ENCODE data around the gene TRA2A. TPM values are rescaled to one million over a fixed set of nuclear protein-coding genes. Genes with fewer than 3 reads are reported as not detected.

Gene TRA2A
- total RNA-seq, 2 experiments from 2014 or later: 246 to 275 TPM

GRCh38 chr7:23467291-23467805 is 64.4 kb downstream of the TRA2A start:
- H3K27ac ChIP-seq (ENCODE audit: low read depth in 1 of 2, low read length in 2 of 2): no peak overlapping the region
- CTCF ChIA-PET: interaction anchor here (1.0 to 1.4 kb wide), 3 partner anchors 12 to 194 kb away, joined by 3 to 4 read pairs (median 4); no protein-coding TSS in a partner anchor
- POLR2A ChIA-PET: interaction anchor here (0.6 to 1.0 kb wide), 2 partner anchors 46 to 72 kb away, joined by 3 to 5 read pairs; no protein-coding TSS in a partner anchor
- no peak overlapping the region for H3K4me3 ChIP-seq (ENCODE audit: low read length)
- intact Hi-C loops (cut with DNase I, micrococcal nuclease): no loop called here
- Mint-ChIP-seq H3K27me3 (peaks cover 83% of the 10 kb centered on the region), H3K9me3 (no peaks in the 10 kb centered on the region), H3K27ac (no peak overlapping the region), H3K4me3 (peak overlapping the region; percentile 32), H3K4me1 (ENCODE audit: low read depth) (peaks cover 34% of the 10 kb centered on the region), H3K36me3 (ENCODE audit: low read depth) (no peaks in the 10 kb centered on the region)
- H3K36me3 ChIP-seq (ENCODE audit: insufficient read depth, low read length): no peaks in the 10 kb centered on the region
- DNase-seq: no peak
- H3K27me3 ChIP-seq (ENCODE audit: control insufficient read depth in 1 of 2, insufficient read depth in 2 of 2, low read length in 2 of 2): peaks cover 62 to 85% of the 10 kb centered on the region in 2 experiments
- H3K9me3 ChIP-seq (ENCODE audit: control insufficient read depth in 1 of 2, insufficient read depth in 1 of 2, low read length in 2 of 2): peaks cover 6 to 14% of the 10 kb centered on the region in 2 experiments
- peaks cover 45% of the 10 kb centered on the region for H3K4me1 ChIP-seq (ENCODE audit: insufficient read depth, low read length)
- TF ChIP-seq, protein P1, sequence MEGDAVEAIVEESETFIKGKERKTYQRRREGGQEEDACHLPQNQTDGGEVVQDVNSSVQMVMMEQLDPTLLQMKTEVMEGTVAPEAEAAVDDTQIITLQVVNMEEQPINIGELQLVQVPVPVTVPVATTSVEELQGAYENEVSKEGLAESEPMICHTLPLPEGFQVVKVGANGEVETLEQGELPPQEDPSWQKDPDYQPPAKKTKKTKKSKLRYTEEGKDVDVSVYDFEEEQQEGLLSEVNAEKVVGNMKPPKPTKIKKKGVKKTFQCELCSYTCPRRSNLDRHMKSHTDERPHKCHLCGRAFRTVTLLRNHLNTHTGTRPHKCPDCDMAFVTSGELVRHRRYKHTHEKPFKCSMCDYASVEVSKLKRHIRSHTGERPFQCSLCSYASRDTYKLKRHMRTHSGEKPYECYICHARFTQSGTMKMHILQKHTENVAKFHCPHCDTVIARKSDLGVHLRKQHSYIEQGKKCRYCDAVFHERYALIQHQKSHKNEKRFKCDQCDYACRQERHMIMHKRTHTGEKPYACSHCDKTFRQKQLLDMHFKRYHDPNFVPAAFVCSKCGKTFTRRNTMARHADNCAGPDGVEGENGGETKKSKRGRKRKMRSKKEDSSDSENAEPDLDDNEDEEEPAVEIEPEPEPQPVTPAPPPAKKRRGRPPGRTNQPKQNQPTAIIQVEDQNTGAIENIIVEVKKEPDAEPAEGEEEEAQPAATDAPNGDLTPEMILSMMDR (IDR thresholded peaks at IDR 0.05): no peak
- ATAC-seq (ENCODE audit: poor library complexity): no peak

- peaks cover 72% of the 10 kb centered on the region for H3K27me3 Mint-ChIP-seq
- TF ChIP-seq, protein P1 (IDR thresholded peaks at IDR 0.05): peak; percentile 10
- Histone ChIP-seq H3K27ac (ENCODE audit: low read depth in 1 of 2, low read length in 2 of 2) (no peak overlapping the region), H3K4me3 (ENCODE audit: low read length) (no peak overlapping the region), H3K9me3 (ENCODE audit: control insufficient read depth in 1 of 2, insufficient read depth in 1 of 2, low read length in 2 of 2) (peaks cover 0 to 2% of the 10 kb centered on the region in 2 experiments), H3K36me3 (ENCODE audit: insufficient read depth, low read length) (no peaks in the 10 kb centered on the region), H3K27me3 (ENCODE audit: control insufficient read depth in 1 of 2, insufficient read depth in 2 of 2, low read length in 2 of 2) (peaks cover 39 to 73% of the 10 kb centered on the region in 2 experiments), H3K4me1 (ENCODE audit: insufficient read depth, low read length) (peaks cover 7% of the 10 kb centered on the region)
- ATAC-seq (ENCODE audit: poor library complexity) (no peak), DNase-seq (peak in 3 of 14 experiments; percentile 4 to 35 (median 29))
- H3K9me3 Mint-ChIP-seq: no peaks in the 10 kb centered on the region
- ChIA-PET POLR2A (no interaction called here), CTCF (interaction anchor here (0.8 to 1.2 kb wide), 2 partner anchors 9 to 187 kb away, joined by 3 to 4 read pairs; no protein-coding TSS in a partner anchor)
- no peaks in the 10 kb centered on the region for H3K36me3 Mint-ChIP-seq (ENCODE audit: low read depth)
- intact Hi-C loops (cut with DNase I, micrococcal nuclease): loop anchor here in 1 of 2 experiments (2.0 kb wide), 1 partner anchor 190 kb away; no protein-coding TSS in a partner anchor
- H3K4me3 Mint-ChIP-seq: no peak overlapping the region
- H3K4me1 Mint-ChIP-seq (ENCODE audit: low read depth): peaks cover 9% of the 10 kb centered on the region
- no peak overlapping the region for H3K27ac Mint-ChIP-seq
Measured at GRCh38 chr7:23462846-23463245, 68.9 kb downstream of the TRA2A start.

DNA sequence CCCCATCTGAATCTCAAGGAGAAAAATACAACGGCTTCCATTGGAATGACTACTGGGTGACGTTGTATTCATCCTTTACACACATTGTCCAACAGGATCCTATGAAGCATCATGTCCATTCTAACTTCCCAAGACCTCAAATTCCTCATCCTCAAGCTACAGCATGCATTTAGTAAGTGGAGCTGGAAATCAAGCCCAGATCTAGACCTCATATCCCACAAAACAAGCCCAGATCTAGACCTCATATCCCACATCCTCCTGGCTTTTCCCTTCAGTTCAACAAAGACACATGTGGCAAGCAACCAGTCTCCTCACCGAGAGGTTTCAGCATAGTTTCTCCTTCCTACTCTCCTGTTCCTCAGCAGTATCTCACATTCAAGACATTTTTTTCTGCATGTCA is 73.7 kb downstream of the TRA2A start:
- H3K4me3 Mint-ChIP-seq: no peak overlapping the region
- ATAC-seq (ENCODE audit: poor library complexity) (no peak), DNase-seq (no peak)
- Histone ChIP-seq H3K9me3 (ENCODE audit: control insufficient read depth in 1 of 2, insufficient read depth in 1 of 2, low read length in 2 of 2) (no peaks in the 10 kb centered on the region), H3K4me3 (ENCODE audit: low read length) (no peak overlapping the region), H3K36me3 (ENCODE audit: insufficient read depth, low read length) (no peaks in the 10 kb centered on the region), H3K27me3 (ENCODE audit: control insufficient read depth in 1 of 2, insufficient read depth in 2 of 2, low read length in 2 of 2) (peaks cover 10 to 59% of the 10 kb centered on the region in 2 experiments), H3K27ac (ENCODE audit: low read depth in 1 of 2, low read length in 2 of 2) (no peak overlapping the region), H3K4me1 (ENCODE audit: insufficient read depth, low read length) (no peaks in the 10 kb centered on the region)
- H3K27ac Mint-ChIP-seq: no peak overlapping the region
- intact Hi-C loops (cut with DNase I, micrococcal nuclease): no loop called here
- H3K36me3 Mint-ChIP-seq (ENCODE audit: low read depth): no peaks in the 10 kb centered on the region
- H3K9me3 Mint-ChIP-seq: no peaks in the 10 kb centered on the region
- no peaks in the 10 kb centered on the region for H3K4me1 Mint-ChIP-seq (ENCODE audit: low read depth)
- CTCF ChIA-PET: no interaction called here
- TF ChIP-seq, protein P1 (IDR thresholded peaks at IDR 0.05): no peak
- POLR2A ChIA-PET: no interaction called here
- H3K27me3 Mint-ChIP-seq: peaks cover 59% of the 10 kb centered on the region
